Loucy (cell line): ENCODE measurements around the gene TSSK2.

ENCODE experiments used
- CTCF ChIP-seq: fragments of 200-600 bp; sonication (generic); conservative IDR thresholded peaks from 2 replicates; pipeline ENCODE4 v1.5.1; 2014; ENCODE audit warnings: mild to moderate bottlenecking, antibody characterized with exemption, low read length
- EZH2phosphoT487 ChIP-seq: fragments of 200-600 bp; IDR thresholded peaks from 2 replicates; pipeline ENCODE4 v1.6.1; 2018; ENCODE audit warnings: antibody characterized with exemption, mild to moderate bottlenecking, moderate library complexity, borderline replicate concordance

GRCh38 chr22:19090586-19091127, 40.5 kb upstream of the TSSK2 start:
- TF ChIP-seq EZH2phosphoT487 (no peak), CTCF (no peak)
